A172 (cell line): ENCODE data around the gene OGDH. TPM values are rescaled to one million over a fixed set of nuclear protein-coding genes. Genes with fewer than 3 reads are reported as not detected.
"Not testable (repeated sequence)": the region's sequence is repeated elsewhere in the genome, so short reads cannot be mapped to it uniquely, and the experiment has no call there.

Source experiments
- DNase-seq: peaks from one replicate; pipeline ENCODE4 v3.0.0-alpha.2; 2015; ENCODE audit warnings: low spot score
- total RNA-seq: library from RNA; depleted of rRNA; stranded (reverse); fragments of >200 nt; shearing (Covaris generic); gene quantifications from 2 replicates; pipeline ENCODE4 v1.2.3, GENCODE V29; 2014

OGDH gene
- total RNA-seq, 1 experiment from 2014 or later = 84.1 TPM

DNA sequence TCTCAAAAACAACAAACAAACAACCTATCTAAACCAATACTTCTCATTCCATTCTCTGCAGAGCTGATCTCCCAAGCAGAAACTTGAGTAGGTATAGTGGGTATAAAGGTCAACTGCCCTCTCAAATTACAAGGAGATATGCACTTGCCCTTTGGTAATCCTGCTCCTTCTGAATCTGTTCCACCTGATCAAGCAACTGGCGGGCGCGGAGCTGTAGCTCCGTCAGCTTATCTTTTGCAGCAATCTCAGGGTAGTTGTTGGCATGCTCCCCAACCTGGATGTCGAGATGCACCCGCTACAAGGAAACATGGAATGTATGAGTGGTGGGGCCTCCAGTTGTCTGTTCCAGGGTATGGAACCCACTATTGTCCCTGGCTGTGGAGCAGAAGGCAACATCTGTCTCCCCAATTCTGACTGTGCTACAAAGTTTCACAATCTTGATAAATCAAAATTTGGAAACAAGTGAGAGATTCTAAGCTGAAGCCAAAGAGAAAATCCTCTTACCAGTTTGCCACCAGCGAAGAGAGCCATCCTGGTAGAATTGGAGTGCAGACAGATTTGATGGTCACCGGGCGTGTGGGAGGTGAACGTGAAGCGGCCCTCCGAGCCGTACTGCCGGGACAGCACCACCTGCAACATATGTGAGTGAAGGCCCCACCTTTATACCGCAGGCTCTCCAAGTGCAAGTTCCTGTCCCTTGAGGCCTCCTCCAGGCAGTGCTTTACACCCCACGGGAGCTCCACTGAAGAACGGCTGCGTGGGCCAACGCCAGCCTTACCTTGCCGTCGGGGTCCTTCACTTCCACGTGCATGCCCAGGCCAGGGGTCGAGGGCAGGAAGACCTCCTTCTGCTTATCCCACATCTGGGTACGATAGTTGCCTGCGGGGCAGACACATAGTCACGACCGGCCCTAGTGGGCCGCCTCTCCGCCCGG lies 25.2 kb upstream of the OGDH start:
- no peak for DNase-seq

DNA sequence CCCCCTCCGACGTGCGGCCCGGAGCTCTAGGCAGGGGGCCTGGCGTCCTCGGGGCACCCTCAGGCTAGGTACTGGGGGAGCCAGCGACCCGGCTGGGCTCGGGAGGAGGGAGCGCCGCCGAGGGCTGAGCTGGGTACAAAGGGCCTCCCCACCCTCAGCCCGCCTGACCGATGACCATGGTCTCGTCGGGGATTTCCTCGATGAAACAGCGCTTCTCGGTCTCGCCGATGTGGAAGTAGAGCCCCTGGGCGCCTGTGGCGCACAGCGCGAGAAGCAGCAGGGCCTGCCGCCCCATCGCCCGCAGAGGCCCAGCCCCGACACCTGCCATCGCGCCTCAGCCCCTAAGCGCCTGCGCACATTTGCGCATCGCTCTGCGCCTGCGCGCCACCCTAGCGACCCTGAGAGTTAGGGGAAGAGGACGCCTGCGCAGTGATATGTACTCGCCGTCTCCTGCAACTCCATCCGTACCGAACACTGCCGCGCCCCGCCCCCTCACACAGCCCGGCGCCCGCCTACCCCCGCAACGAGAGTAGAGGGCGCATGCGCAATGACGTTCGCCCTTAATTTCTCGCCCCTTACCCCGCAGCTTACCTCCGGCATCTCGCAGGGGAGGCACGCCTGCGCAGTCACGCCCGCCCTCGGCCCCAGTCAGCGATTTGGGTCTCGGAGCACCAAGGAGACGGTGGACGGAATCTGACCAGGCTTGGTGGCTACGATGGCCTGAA lies 24.4 kb upstream of the OGDH start, which contains the start of gene TMED4:
TMED4 (minus strand) TSS at position 353 of the 725 bp plus-strand sequence; CDS start at position 328, 25 bp downstream.
- DNase-seq = peak; percentile 99

DNA sequence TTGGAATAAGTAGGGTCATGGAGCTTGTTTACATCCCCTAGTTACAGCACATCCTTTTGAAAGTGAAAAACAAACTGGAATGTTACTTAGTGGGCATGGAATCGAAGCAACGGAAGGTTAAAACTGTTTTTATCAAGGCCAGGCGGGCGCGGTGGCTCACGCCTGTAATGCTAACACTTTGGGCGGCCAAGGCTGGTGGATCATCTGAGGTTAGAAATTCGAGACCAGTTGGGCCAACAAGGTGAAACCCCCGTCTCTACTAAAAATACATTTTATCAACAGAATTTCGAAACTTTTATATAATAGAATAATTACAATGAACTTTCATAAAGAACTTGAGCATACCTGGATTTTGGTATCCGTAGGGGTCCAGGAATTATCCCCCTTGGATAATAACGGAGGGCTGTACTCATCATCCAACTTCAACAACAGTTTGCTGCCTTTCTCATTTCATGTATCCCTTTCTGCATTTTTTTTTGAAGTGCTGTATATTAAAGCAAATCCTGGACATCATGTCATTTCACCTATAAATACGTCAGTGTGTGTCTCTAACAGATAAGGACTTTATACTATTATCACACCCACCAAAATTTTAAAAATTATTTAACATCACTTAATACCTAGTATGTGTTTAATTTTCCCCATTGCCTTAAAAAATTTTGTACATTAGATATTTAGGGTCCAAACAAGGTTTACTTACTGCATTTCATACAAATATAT lies 23.1 kb upstream of the OGDH start:
- DNase-seq = no peak

DNA sequence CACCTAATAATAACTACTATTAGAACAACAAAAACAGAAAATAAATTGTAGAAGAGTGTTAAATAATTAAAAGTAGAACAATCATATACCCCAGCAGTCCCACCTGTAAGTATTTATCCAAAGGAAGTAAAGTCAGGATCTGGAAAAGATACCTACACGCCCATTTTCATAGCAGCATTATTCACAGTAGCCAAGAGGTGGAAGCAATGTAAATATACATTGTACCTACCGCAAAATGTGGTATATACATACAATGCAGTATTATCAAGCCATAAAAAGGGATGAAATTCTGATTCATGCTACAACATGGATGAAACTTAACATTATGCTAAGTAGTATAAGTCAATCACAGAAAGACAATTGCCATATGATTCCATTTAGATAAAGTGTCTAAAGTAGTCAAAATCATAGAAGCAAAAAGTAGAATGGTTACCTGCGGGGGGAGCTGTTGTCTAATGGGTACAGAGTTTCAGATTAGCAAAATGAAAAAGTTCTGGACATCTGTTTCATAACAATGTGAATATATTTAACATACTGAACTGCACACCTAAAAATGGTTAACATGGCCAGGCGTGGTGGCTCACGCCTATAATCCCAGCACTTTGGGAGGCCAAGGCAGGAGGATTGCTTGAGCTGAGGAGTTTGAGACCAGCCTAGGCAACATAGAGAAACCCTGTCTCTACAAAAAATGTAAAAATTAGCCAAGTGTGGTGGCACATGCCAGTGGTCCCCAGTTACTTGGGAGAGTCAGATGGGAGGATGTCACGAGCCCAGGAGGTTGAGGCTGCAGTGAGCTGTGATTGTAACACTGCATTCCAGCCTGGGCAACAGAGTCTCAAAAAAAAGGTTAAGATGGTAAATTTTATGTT lies 18.4 kb upstream of the OGDH start:
- peak; percentile 76 for DNase-seq

DNA sequence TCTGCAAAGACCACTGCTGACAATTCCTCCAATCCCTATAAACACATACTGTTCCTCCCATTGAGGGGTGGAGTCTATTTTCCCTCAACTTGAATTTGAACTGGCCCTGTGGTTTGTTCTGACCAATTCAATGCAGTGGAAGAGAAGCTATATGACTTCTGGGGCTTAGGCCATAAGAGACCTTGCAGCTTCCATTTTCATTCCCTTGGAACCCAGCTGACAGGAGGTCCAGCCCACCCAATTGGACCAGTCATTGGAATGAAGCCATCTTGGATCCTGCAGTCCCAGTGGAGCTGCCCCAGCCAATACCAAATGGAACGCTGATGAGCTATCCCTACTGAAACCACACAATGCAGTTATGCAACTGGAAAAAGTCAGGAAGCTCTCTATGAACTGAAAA lies 15.5 kb upstream of the OGDH start:
- DNase-seq = no peak

DNA sequence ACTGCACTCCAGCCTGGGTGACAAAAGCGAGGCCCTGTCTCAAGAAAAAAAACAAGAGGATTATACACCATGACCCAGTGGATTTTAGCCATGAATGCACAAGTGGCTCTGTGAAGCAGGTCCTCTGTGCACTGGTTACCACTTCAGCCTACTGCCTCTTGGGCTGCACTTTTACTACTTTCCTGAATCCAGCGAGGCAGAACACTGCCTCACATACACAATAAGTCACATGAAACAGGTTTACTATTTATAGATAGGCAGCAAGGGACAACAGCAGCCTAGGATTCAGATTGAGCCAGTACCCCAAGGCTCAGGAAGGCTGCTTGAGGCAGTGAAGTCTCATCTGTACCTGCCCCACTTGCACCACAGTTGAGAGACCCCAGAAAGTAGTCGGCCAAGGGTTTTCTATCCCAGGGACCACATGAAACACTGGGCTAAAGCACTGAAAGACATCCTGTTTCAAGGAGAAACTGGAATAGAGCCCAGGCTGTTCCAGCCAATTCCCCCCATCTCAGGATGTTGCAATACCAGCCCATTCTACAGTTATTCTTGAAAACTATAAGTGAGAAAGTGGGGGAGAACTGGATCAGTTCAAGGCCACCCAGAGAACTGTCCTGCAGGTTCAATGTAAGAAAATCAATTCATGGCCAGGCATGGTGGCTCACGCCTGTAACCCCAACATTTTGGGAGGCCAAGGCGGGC lies 10.3 kb upstream of the OGDH start:
- DNase-seq = no peak

DNA sequence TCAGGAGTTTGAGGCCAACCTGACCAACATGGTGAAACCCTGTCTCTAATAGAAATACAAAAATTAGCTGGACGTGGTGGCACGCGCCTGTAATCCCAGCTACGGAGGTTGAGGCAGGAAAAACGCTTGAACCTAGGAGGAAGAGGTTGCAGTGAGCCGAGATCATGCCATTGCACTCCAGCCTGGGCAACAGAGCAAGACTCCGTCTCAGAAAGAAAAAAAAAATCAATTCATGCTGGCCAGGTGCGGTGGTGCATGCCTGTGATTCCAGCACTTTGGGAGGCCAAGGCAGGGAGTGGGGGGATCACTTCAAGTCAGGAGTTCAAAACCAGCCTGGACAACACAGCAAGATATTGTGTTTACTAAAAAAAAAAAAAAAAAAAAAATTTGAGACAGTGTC lies 9.2 kb upstream of the OGDH start:
- not testable (repeated sequence) for DNase-seq

DNA sequence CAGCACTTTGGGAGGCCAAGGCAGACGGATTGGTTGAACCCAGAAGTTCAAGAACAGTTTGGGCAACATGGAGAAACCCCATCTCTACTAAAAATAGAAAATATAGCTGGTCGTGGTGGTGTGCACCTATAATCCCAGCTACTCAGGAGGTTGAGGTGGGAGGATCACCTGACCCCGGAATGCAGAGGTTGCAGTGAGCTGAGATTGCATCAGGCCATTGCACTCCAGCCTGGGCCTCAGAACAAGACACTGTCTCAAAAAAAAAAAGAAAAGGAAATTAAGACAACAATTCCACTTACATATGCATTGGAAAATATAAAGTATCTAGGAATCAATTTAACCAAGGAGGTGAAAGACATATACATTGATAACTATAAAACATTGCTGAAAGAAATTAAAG lies 7.2 kb upstream of the OGDH start:
- DNase-seq = no peak

DNA sequence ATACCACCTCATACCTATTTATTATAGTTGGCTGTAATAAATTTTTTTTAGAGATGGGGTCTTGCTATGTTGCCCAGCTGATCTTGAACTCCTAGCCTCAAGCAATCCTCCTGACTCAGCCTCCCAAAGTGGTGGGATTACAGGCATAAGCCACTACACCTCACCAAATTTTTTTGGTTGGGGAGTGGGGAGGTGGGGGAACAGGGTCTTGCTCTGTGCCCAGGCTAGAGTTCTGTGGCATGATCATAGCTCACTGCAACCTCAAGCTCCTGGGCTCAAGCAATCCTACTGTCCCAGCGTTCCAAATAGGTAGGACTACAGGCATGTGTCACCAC lies 3.9 kb upstream of the OGDH start:
- DNase-seq = no peak

DNA sequence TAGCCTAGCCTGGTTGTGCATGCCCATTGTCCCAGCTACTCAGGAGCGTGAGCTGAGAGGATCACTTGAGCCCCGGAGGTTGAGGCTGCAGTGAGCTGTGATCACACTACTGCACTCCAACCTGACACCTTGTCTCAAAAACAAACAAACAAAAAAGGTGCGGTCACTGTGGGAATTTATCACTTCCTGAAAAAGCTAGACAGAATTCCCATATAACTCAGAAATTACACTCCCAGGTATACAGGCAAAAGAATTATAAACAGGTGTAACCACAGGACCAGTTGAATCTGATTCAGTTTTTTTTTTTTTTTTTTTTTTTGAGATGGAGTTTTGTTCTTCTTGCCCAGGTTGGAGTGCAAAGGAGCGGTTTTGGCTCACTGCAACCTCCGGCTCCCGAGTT lies 3.2 kb upstream of the OGDH start:
- no peak for DNase-seq

DNA sequence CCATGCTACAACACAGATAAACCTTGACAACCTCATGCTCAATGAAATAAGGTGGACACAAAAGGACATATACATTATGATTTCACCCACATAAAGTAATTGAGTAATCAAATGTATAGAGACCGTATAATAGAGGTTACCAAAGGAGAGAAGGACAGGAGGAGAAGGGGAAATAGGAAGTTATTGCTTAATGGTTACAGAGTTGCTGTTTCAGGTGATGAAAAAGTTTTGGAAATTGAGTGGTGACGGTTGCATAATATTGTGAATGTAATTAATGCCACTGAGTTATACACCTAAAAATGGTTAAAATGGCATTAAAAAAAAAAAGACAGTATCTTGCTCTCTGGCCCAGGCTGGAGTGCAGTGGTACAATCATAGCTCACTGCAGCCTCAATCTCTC lies 1.5 kb upstream of the OGDH start:
- no peak for DNase-seq

DNA sequence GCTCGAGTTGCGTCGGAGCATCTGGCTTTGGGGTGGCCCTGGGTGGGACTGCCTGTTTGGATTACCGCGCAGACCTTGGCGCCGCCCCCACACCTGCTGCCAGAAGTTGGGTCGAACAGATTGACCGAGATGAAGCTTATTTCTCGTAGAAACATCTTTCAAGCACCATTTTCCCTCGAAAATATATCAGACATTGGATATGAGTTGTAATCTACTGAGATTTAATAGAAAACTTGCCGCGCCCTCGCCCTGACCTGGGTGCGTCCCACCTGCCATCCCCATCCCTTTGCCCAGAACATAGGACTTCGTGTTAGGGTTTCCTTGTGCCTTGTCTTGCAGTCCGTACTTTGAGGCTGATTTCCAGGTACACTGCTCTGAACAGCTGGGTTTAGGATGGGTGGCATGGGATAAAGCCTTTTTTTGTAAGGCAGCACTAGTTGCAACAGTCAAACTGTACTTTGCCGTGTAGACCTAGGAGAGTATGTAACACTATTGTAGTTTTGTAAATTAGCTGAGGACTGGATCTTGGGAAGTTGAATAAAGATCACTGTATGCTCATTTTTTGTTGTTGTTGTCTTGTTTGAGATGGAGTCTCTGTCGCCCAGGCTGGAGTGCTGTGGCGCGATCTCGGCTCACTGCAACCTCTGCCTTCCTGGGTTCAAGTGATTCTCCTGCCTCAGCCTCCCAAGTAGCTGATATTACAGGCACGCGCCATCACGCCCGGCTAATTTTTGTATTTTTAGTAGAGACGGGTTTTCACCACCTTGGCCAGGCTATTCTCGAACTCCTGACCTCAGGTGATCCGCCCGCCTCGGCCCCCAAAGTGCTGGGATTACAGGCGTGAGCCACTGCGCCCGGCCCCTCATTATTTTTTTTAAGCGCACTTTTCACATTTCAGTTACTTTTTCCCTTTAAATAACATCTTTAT lies 978 bp downstream of the OGDH start:
- DNase-seq = no peak

DNA sequence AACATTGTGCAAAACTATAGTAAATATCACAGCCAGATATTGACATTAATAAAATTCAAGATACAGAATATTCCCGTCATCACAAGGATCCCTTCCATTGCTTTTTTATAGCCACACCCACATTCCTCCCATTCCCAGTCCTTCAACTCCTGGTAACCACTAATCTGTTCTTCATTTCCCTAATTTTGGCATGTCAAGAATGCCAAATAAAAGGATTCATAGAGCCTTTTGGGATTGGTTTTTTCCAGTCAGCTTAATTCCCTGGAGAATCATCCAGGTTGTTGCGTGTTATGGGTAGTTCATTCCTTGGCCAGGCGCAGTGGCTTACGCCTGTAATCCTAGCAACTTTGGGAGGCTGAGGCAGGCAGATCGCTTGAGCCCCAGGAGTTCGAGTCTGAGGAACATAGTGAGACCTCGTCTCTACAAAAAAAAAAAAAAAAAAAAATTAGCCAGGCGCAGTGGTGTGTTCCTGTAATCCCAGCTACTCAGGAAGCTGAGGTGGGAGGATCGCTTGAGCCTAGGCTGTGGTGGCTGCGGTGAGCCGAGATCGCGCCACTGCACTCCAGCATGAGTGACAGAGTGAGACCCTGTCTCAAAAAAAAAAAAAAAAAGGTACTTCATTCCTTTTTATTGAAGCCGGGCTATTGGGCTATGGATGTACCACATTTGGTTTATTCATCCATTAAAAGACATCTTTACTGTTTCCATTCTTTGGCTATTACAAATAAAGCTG lies 2.7 kb downstream of the OGDH start:
- peak; percentile 69 for DNase-seq

DNA sequence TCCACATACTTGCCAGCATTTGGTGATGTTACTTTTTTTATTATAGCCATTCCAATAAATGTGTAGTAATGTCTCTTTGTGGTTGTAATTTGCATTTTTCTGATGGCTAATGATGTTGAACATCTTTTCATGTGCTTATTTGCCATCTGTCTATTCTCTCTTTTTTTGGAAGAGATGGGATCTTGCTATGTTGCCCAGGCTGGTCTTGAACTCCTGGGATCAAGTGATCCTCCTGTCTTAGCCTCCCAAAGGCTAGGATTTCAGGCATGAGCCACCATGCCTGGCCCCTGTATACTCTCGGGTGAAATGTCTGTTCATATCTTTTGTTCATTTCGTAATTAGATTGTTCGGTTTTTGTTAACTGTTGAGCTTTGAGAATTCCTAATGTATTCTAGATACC lies 3.4 kb downstream of the OGDH start:
- DNase-seq = no peak

DNA sequence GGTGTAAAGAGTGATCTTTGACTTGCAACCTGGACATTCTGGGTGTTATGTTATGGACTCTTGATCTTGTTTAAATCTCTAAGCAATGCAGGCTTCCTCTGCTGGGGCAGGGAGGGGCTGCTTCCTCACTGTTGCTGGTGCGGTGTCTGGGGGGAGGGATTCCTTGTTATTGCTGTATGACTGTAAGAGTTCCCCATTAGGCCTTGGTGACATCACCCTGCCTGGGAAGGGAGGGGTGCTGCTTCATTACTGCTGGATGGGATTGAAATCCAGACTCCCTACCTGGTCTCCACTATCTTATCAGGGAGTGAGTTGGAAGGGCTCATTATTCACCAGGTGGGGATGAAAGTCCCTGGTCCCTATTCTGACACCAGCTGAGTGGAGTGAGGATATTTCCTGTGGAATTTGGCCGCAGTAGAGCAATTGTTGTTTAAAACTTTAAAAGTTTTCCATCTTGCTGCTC lies 8.8 kb downstream of the OGDH start:
- peak; percentile 64 for DNase-seq

DNA sequence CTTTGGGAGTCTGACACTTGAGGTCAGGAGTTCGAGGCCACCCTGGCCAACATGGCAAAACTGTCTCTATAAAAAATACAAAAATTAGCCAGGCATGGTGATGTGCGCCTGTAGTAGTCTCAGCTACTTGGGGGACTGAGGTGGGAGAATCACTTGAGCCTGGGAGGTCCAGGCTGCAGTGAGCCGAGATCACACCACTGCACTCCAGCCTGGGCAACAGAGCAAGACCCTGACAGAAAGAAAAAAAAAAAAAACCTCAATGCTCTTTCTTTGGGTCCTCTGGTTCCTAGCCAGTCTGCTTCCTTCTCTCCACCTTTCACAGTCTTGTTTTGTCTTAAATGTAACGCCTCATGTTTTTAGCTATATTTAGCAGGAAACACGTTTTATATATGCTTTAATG lies 9.4 kb downstream of the OGDH start:
- DNase-seq = no peak

DNA sequence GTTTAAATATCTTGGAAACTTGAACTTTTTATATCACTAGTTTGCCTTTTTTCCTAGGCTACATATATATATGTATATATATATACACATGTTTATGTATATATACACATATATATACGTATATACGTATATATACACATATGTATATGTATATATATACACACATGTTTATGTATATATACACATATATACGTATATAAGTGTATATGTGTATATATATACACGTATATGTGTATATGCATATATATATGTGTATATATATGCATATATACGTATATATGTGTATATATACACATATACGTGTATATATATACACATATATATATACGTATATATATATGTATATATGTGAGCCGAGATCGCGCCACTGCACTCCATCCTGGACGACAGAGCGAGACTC lies 10.1 kb downstream of the OGDH start:
- DNase-seq = no peak

DNA sequence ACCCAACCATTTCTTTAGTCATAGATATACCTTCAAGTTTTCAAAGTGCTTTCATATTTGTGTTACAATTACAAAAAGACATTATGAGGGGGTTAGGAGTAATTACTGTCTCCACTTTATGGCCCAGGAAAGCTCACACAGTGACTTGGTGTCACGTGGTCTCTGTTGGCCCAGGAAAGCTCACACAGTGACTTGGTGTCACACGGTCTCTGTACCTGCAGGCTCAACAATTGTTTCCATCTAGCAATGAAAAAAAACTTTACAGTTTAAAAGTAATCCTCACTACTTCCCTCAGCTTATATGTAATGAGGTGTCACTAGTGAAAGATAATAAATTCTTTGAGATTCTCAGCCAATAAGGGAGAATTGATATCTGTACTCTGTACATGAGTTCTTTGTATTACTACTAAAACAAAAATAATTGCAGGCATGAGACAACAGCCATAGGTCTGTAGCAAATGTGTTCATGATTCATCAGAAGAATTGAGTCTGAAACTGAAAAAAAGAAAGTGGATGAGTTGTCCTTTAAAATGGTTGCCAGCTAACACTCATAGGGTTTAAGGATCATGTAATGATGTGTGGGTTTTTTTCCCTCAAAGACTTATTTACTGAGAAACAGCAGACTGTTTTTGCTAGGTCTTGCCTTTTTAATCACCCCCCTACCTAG lies 10.9 kb downstream of the OGDH start:
- DNase-seq = peak; percentile 43
